Measurements from ENCODE around the gene ITGB1BP1.

The ITGB1BP1 gene

DNA sequence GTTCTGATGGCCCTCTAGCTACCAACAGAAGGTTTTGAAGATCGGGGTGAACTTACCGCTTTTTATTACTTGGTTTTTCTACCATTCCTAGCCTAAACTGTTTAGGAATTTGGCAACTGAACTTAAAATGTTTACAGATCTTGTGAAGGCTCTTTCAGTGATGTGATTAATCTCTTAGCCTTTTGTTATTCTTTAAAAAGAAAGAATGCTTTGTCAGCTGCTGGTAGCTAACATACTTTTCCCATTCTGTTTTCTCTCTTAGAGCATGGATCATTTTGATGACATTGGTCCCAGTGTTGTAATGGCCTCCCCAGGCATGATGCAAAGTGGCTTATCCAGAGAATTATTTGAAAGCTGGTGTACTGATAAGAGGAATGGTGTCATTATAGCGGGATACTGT lies 18.2 kb upstream of the ITGB1BP1 start:
- no peak for TF ChIP-seq GATA2 (IDR thresholded peaks at IDR 0.05; ENCODE audit: low read depth, low read length)
- TF ChIP-seq GATA3 (IDR thresholded peaks at IDR 0.05; ENCODE audit: low read depth, low read length) = no peak

DNA sequence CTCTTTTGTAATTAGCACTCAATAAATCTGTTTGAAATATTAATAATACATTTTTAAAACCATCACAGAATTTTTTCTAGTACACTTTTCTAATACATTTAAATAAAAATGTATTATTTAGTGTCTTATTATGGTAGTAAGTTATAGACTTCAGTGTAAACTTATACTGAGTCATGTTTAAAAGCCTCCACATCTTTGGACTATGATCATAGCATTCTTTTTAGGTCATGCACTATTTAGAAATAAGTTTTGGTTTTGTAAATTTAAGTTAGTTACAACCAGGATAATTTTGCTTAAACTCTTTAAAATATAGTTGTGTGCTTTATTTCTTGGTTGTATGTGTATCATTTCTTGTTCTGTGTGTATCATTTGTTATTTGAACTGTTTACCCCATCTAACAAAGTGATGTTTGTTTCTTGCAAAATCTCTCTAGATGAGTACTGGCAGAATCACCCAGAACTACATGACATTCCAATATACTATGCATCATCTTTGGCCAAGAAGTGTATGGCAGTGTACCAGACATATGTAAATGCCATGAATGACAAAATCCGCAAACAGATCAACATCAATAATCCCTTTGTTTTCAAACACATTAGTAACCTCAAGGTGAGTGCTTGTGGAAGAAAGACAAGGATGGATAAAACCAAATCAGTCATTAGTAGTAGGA lies 16.9 kb upstream of the ITGB1BP1 start:
- TF ChIP-seq GATA3 (IDR thresholded peaks at IDR 0.05; ENCODE audit: low read depth, low read length) = no peak
- no peak for TF ChIP-seq GATA2 (IDR thresholded peaks at IDR 0.05; ENCODE audit: low read depth, low read length)

DNA sequence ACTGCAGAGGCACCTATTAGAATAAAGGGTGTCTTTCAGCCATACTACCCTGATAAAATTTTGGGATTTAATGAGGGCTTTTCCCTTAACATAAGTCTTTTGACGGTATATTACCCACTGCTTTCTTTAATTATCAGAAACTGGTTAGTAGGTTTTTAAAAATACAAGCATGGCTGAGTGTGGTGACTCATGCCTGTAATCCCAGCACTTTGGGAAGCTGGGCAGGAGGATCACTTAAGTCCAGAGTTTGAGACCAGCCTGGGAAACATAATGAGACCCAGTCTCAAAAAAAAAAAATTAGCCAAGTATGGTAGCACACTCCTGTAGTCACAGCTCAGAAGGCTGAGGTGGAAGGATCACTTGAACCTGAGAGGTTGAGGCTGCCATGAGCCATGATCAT lies 16.2 kb upstream of the ITGB1BP1 start:
- no peak for TF ChIP-seq GATA2 (IDR thresholded peaks at IDR 0.05; ENCODE audit: low read depth, low read length)
- no peak for TF ChIP-seq GATA3 (IDR thresholded peaks at IDR 0.05; ENCODE audit: low read depth, low read length)

DNA sequence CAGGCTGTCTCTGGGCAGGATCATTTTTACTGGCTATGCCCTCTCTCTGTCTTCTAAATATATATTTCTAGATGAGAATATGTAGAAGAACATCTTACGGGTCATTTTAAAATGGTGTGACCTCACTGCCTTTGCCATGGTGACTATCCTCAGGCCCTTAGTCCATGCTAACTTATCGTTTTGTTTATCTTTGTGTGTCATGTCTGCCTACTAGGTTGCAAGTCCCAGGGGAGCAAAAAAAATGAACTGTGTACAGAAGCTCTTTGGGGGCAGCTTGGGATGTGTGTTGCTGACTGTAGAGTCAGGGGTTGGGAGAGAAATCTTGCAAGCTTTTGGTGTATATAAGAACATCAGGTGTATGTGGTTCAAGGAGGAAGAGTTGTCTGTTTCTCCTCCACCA lies 11.2 kb upstream of the ITGB1BP1 start:
- no peak for TF ChIP-seq GATA3 (IDR thresholded peaks at IDR 0.05; ENCODE audit: low read depth, low read length)
- no peak for TF ChIP-seq GATA2 (IDR thresholded peaks at IDR 0.05; ENCODE audit: low read depth, low read length)

DNA sequence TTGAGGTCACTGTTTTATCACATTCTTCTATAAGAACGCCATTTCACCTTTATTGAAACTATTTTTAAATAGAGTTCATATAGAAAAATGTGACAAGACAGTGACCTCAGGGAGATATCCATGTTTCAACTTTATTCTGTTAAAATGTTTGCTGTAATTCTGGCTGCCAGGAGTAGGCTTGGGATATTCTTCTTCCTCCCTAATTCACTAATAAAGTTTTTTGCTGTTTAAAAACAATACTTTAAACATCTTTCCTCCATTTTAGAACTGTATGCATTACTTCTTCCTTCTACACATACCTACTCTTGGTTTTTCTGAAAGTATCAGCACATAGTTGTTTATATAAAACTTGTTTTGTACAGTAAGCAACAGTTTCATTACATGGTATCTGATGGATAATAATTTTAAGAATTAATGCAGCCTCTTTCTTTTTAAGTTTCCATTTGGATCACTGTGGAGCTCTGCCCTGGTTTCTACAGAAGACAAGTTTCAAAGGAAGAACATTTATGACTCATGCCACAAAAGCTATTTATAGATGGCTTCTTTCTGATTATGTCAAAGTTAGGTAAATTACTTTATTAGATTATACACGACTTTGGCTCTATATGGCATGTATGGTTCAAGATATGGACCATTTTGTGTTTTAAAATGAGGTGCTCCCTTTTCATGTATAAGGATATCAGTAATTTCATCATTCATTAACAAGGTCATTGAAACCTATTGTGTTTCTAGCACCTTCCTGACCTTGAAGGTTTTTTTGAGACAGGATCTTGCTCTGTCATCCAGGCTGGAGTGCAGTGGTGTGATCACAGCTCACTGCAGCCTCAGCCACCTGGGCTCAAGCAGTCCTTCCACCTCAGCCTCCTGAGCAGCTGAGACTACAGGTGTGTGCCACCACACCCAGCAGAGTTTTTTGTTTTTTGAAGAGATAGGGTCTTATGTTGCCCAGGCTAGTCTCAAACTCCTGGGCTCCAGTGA lies 7.3 kb upstream of the ITGB1BP1 start:
- TF ChIP-seq GATA2 (IDR thresholded peaks at IDR 0.05; ENCODE audit: low read depth, low read length) = no peak
- no peak for TF ChIP-seq GATA3 (IDR thresholded peaks at IDR 0.05; ENCODE audit: low read depth, low read length)

DNA sequence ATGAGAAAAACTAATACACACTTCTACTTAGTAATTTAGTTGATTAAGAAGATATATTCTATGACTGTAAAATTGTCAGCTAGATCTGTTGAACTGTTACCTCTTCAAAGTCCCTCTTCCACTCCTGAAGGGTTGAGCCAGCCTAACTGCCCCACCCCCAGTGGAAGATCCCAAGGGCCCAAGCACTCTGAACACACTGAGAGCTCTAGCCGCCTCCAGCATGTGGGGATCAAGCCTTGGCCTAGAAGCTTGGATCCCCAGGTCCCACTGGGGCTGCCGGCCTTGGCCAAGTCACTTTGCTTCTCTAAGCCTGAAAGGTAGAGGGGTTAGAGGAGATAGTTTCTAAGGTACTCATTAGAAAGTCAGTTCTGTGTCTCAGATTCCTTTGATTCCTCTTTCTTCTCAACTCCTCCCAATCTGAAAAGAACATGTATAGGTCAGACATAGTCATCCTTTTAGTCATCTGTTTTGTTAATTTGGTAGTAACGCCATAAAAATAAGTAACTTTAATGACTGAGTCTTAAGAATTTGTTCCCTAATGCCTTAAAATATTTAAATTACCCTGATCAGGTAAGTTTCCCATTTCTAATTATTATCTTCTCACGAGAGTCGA lies 5.7 kb upstream of the ITGB1BP1 start:
- TF ChIP-seq GATA2 (IDR thresholded peaks at IDR 0.05; ENCODE audit: low read depth, low read length) (no peak), GATA3 (IDR thresholded peaks at IDR 0.05; ENCODE audit: low read depth, low read length) (no peak)

DNA sequence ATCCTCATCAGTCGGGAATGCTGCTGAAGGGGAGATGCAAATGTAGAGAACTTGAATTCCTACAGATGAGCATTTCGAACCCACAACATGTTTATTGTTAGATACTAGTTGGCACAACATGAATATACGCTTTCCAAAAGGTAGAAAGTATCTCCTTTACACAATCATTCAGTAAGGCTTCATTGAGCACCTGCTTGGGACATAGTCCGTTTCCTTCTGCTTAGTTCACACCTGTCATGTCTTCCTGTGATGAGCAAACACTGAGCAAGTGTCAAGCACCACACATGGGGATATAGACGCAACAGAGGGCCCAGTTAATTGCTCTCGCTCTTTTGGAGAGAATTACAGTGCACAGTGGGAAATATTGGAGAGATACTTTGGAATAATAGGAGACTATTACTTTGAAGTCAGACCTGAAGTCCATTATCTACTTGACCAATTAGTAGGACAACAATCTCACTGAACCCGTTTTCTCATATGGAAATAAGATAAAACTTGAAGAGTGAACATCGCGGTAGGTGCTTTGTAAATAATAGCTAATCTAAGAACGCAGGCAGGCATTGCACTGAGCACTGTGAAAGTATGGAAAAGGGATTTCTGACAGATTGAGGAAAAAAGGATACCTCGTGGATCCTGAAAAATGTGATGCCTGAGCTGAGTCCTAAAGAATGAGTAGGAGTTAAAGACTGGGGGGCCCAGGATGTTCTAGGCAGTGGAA lies 1.3 kb upstream of the ITGB1BP1 start:
- TF ChIP-seq GATA3 (IDR thresholded peaks at IDR 0.05; ENCODE audit: low read depth, low read length) (no peak), GATA2 (IDR thresholded peaks at IDR 0.05; ENCODE audit: low read depth, low read length) (no peak)

DNA sequence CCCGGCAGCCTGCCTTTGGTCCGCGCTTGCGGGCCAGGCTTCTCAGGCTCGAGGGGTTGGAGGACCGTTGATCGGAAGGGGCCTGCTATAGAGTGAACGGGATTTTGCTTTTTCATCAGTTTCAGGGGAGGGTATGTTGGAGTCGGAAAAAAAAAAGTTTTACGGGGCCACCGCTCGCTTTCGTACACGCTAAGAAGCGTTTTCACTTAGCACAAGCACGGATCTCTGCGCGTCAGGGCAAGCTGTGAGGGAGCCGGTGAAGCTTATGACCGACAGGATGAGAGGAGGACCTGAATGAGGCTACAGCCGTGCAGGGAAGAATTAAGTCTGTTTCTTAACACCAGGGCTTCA lies 569 bp upstream of the ITGB1BP1 start:
- TF ChIP-seq GATA2 (IDR thresholded peaks at IDR 0.05; ENCODE audit: low read depth, low read length) (no peak), GATA3 (IDR thresholded peaks at IDR 0.05; ENCODE audit: low read depth, low read length) (no peak)

DNA sequence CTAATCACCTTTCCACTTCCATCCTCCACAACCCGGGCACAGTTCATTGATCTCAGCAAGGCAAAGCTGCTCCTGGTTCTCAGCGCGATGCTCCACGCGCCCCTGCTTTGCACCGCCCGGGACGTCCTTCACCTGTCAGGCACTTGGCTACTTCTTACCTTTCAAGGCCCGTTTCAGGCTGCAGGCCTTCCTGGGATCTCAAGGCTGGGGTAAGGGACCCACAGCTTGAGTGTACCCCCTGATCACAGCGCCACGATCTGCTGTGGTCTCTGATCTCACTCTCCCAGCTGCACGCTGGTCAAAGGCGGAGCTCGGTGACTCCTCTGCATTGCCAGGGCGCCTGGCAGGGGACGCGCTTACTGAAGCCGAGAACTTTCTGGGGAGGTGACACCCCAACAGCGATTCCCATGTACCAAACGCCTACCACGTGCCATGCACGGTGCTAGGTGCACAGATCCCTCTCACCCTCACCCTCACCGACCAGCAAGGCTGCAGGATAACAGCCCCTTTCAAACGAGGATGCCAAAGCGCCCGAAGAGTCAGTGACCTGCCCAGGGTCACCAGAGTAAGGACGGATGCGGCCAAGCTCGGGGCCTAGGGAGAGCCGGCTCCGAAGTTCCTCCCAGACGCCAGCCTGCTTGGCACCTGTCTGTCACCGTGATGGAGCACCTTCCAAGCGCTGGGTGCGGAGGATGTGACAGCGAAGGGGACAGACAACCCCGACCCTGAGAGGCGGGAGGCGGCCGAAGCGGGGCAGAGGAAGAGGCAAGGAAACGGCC lies 818 bp downstream of the ITGB1BP1 start:
- TF ChIP-seq GATA2 (IDR thresholded peaks at IDR 0.05; ENCODE audit: low read depth, low read length) = no peak
- no peak for TF ChIP-seq GATA3 (IDR thresholded peaks at IDR 0.05; ENCODE audit: low read depth, low read length)

DNA sequence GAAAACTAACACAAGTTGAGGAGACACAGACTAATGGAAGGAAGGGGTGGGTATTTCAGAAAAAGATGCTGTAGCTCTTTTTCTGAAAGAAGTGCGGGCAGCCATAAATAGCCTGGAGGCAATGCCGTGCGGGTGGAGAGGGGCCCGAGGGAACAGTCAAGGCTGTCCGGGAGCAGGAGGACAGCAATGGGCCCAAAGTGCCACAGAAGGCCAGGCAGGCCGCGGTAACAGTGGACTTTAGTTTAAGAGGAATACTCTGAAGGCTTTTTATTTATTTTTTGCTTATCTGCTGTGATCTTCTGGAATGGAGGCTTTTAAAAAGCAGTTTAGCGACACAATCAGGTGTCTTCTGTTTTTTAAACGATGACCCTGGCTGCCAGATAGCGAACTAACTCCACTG lies 2.8 kb downstream of the ITGB1BP1 start:
- TF ChIP-seq GATA3 (IDR thresholded peaks at IDR 0.05; ENCODE audit: low read depth, low read length) = no peak

DNA sequence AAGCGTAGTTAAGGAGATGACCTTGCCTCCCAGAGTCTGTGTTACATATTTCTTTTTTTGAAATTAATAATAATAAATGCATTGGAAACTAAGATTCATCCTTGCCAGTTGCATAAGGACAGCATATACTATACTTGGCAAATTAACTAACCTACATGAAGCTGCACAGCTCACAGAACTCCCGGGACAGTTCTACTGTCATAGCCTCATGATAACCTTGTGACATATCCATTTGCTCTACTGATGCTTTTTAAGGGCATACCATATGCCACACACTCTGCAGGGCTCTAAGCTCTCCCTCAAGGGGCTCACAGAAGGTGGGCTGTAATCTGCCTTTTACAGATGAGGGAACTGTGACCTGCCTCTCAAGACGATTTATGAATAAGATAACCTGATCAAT lies 3.8 kb downstream of the ITGB1BP1 start:
- TF ChIP-seq GATA3 (IDR thresholded peaks at IDR 0.05; ENCODE audit: low read depth, low read length) (no peak), GATA2 (IDR thresholded peaks at IDR 0.05; ENCODE audit: low read depth, low read length) (no peak)

DNA sequence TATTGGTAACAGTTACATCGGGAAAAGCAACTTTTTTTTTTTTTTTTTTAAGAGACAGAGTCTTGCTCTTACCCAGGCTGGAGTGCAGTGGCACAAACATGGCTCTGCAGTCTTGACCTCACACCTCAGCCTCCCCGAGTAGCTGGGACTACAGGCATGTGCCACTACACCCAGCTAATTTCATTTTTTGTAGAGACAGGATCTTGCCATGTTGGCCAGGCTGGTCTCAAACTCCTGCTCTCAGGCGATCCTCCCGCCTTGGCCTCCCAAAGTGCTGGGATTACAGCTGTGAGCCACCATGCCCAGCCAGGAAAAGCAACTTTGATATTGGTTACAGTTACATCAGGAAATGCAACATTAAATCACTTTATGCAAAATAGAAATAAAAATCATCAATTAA lies 4.6 kb downstream of the ITGB1BP1 start:
- TF ChIP-seq GATA3 (IDR thresholded peaks at IDR 0.05; ENCODE audit: low read depth, low read length) (no peak), GATA2 (IDR thresholded peaks at IDR 0.05; ENCODE audit: low read depth, low read length) (no peak)

DNA sequence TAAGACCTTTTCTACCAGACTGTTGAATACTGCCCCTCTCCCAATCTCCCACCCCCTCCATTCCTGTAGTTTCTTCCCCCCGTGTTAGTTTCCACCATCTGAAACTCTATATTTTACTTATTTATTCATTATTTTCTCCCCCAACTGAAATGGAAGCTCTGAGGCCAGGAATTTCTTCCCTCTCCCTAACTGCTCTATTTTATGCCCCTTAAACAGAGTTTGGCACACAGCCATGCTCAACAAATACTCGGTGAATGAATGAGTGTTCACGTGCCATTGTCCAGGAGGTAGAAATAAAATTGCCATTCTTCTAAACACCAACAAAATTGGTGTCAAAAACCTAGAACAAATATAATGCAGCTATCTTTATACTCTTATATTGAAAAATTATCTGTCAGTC lies 5.6 kb downstream of the ITGB1BP1 start:
- TF ChIP-seq GATA3 (IDR thresholded peaks at IDR 0.05; ENCODE audit: low read depth, low read length) (no peak), GATA2 (IDR thresholded peaks at IDR 0.05; ENCODE audit: low read depth, low read length) (no peak)

Measured in SH-SY5Y (cell line).